NCI-H1048 (cell line): ENCODE measurements around the gene LRRC8E.

Experiments
- DNase-seq: peaks from one replicate; lab custom pipeline; 2025; lab: John Stamatoyannopoulos, UW

Gene LRRC8E

DNA sequence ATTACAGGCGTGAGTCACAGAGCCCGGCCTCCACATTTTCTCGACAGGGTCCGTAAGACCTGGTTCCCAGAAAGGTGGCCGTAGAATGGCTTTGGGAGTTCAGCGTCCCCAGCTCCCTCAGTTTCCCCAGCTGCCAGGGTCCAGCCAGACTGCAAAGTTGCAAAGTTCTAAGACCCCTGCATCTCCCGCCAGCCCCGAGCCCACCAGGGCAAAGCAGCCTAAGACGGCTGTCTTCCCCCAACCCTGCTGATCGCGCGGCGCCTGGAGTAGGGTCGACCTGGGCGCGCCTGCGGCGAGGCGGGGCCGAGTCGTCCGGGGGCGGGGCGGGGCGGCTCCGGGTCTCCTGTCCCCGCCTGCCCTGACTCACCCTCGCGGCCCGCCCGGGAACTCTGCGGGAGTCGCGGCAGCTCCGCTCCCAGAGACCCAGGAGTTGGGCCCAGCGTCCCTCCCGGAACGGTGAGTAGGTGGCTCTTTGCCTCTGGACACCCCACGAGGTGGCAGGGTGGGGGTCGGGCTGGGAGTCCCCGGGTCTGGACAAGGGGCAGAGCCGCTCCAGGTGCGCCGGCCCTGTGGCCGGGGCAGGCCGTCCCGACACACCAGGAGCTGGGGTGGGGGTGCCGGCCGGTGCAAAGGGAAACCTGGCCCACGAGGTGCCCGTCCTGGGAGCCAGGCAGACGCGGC lies at the start of gene LRRC8E:
Gene LRRC8E, plus strand, starts transcription at position 366 of the 681 bp plus-strand sequence. CDS start 7,094 bp downstream, outside the sequence.
- peak; percentile 42 for DNase-seq

DNA sequence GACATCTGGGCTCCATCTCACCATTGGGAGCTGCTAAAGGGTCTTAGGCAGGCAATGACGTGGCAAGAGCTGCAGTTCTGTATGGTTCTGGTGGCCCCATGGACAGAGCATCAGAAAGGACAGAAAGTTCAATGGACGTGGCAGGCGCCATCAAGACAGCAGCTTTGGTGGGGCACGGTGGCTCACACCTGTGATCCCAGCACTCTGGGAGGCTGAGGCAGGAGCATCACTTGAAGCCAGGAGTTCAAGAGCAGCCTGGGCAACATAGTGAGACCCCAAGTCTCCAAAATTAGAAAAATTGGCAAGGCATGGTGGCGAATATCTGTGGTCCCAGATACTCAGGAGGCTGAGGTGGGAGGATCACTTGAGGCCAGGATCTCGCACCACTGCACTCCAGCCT lies 48.8 kb upstream of the LRRC8E start:
- DNase-seq: no peak

DNA sequence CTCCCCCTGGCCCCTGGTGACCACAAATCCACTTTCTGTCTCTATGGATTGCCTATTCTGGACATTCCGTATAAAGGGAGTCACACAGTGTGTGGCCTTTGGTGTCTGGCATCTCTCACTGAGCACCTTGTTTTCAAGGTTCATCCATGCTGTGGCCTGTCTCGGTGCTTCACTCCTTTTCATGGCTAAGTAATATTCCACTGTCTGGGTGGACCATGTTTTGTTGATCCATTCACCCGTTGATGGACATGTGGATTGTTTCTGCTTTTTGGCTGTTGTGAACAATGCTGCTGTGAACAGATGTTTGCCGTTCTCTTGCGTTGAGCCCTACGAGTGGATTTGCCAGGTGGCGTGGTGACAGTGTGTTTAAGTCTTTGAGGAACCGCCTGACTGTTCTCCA lies 47.7 kb upstream of the LRRC8E start:
- no peak for DNase-seq

DNA sequence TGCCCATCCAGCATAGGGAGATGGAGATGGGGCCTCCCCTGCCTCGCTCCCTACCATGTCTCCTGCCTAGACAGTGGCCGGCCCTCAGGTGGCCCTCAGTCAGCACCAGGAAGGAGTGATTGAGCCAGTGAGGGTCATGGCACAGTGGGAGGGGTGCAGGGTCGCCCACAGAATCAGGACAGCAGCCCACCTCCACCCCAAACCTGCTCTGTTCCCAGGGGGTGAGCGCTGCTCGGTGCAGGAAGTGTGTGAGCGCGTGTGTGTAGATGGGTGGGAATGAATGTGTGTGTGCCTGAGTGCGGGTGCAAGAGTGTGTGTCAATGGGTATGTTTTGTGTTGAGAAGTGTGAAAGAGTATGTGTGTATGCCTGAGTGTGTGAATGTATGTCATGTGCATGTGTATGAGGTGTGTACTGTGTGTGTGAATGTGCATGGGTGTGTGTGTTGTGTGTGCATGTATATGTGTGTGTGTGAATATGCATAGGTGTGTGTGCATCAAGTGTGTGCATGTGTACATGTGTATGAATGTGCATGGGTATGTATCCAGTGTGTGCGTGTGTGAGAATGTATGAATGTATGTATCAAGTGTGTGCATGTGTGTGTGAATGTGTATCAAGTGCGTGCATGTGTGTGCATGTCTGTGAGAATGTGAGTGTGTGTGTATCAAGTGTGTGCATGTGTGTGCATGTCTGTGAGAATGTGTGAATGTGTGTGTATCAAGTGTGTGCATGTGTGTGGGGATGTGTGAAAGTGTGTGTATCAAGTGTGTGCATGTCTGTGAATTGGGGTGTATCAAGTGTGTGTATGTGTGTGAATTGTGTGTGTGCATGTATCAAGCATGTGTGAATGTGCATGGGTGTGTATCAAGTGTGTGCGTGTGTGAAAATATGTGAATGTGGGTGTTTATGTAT lies 46.3 kb upstream of the LRRC8E start:
- DNase-seq: no peak

DNA sequence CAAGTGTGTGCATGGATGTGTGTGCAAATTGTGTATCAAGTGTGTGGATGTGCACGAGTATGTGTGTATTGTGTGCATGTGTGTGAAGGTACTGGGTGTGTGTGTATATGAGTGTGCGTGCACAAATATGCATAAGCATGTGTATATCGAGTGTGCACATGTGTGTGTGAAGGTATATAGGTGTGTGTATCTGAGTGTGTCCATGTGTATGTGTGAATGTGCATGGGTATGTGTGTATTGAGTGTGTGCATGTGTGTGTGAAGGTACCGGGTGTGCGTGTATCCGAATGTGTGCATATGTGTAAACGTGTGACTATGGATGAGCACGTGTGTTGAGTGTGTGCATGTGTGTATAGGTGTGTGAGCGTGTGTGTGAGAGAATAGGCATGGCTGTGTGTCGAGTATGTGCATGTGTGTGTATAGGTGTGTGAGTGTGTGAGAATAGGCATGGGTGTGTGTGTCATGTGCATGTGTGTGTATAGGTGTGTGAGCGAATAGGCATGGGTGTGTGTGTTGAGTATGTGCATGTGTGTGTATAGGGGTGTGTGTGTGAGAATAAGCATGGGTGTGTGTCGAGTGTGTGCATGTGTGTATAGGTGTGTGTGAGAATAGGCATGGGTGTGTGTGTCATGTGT lies 45.5 kb upstream of the LRRC8E start:
- no peak for DNase-seq

DNA sequence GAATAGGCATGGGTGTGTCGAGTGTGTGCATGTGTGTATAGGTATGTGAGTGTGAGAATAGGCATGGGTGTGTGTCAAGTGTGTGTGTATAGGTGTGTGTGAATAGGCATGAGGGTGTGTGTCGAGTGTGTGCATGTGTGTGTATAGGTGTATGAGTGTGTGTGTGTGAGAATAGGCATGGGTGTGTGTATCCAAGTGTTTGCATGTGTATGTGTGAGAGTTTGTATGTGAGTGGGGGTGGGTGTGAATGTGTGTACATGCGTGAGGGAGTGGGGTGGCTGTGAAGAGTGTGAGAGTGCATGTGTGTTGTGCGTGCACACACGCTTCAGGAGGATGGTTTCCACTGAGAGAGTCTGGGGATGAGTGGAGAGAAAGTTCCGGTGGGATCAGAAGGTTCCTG lies 44.8 kb upstream of the LRRC8E start:
- no peak for DNase-seq

DNA sequence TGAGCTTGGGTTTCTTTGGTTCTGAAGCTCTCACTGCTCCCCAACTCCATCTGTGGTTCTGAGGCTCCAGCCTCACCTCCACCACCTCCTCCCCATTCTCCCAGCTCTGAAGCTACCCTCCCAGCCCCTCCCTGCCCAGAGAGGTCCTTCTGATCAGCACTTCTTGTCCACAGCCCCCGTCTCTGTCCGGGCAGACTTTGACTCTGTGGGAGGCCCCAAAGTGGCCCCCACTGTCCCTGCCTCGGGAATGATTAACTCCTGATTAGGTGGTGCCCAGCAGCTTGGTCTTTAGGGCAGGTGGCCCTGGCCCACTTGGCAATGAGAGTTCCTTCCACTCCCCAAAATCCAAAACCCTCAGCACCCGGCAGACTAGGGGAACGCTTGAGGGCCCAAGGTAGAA lies 43.9 kb upstream of the LRRC8E start:
- DNase-seq: no peak

DNA sequence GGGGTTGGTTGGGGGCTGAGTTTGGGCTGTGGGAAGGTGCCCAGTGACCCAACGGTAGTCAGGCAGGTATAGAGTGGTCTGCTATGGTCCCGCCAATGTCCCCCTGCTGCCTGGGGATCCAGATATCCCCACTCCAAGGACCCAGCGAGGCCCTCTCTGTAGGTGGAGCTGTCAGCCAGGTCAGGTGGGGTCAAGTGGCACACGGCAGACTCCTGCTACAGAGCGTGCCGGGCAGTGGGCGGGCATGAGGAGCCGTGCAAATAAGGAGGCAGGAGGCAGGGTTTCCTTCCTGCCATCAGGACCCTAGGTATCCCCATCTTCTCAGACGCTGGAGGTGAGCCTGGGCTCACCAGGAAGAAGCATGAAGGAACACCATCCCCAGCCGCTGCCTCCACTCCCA lies 43.4 kb upstream of the LRRC8E start:
- DNase-seq: no peak

DNA sequence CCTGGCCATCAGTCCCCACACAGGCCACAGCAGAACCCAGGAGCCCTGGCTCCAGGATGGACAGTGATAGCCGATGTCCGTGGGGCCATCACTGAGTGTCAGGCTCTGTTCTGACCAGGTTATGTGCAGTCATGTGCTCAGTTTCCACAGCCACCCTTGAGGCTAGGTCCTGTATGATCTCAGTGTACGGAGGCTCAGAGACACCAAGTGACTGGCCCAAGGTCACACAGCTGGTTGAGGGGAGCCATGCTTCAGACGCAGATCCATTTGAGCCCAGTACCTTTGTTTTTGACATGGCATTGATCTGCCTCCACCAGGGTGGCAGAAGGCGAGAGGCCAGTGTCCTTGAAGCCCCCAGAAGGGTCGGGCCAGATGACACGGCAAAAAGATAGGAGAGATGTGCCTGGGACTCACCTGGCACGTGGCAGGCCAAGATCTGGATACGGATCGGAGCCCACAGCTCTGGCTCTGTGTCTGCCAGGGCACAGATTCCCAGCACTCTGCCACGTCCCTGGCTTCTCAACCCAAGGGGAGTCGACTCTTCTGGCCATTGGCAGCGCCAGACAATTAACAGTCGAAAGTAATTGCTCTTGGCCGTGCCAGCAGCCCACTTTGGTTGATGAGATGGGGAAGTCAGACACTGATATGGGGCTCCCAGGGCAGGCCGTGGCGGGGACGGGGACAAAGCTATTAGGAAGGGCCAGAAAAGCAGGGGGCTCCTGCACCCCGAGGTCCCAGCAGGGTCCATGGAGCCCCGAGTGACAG lies 42.7 kb upstream of the LRRC8E start:
- DNase-seq: no peak

DNA sequence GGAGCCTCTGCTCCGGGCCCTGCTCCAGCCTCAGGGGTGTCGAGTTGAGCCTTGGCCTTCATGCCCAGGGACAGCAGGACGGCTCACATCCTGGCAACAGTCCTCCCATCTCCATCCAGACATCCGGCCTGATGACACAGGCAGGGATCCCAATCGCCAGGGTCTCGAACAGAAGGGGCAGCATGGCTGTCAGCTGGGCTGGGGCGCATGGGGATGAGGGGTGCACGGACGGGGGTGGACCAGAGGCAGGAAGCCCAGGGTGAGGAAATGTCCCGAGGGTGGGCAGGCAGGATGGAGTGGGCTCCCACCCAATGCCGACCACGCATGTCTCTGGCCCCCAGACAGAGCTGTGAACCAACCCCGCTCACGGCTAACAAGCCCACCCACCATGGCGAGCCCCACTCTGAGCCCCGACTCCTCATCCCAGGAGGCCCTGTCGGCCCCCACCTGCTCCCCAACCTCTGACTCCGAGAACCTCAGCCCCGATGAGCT lies 42.1 kb upstream of the LRRC8E start:
- DNase-seq: no peak

DNA sequence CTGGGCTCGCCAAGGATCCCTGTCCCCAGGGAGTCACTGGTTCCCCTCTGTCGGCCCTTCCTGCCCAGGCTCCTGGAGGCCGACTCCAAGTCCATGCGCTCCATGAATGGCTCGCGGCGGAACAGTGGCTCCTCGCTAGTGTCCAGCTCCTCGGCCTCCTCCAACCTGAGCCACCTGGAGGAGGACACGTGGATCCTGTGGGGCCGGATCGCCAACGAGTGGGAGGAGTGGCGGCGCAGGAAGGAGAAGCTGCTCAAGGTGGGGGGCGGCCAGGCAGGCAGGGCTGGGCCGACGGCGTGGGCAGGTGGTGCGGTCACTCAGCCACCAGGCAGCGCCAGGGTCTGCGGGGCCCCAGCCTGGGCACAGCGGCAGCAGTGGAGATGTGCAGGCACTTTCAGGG lies 40.6 kb upstream of the LRRC8E start:
- no peak for DNase-seq

DNA sequence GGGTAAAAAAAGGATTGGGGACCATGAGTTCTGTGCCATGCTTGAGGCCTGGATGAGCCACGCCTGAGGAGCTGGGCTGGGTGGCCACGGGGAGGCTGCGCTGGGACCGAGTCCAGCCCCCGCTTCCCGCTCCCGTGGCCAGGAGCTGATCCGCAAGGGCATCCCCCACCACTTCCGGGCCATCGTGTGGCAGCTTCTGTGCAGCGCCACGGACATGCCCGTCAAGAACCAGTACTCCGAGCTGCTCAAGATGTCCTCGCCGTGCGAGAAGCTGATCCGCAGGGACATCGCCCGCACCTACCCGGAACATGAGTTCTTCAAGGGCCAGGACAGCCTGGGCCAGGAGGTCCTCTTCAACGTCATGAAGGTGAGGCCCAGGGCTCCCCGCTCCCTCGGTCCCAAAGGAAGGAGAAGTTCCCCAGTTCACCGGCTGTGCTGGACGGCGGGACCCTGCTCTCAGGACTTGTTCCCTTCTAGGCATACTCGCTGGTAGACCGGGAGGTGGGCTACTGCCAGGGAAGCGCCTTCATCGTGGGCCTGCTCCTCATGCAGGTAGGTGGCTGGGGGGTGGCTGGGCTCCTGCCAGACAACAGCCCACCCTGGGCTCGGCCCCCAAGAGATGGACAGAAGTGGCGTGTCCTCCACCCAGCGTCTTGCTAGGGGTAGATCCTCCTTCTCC lies 39.4 kb upstream of the LRRC8E start:
- no peak for DNase-seq

DNA sequence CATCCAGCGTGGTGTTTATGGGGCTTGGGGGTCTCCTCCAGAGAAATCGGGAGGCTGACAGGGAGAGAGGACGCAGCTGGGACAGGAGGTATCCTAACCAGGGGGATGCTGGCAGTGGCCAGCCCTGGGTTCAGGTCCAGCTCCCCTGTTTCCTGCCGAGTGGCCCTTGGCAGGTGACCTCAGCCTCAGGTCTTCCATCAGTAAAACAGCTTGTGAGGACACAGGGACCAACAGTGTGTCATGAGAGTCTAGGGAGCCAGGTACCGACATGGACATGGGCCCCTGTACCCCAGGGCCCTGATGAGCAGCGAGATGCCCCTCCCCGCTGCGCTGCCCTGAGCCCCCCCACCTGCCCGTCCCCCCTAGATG lies 38.7 kb upstream of the LRRC8E start:
- no peak for DNase-seq

DNA sequence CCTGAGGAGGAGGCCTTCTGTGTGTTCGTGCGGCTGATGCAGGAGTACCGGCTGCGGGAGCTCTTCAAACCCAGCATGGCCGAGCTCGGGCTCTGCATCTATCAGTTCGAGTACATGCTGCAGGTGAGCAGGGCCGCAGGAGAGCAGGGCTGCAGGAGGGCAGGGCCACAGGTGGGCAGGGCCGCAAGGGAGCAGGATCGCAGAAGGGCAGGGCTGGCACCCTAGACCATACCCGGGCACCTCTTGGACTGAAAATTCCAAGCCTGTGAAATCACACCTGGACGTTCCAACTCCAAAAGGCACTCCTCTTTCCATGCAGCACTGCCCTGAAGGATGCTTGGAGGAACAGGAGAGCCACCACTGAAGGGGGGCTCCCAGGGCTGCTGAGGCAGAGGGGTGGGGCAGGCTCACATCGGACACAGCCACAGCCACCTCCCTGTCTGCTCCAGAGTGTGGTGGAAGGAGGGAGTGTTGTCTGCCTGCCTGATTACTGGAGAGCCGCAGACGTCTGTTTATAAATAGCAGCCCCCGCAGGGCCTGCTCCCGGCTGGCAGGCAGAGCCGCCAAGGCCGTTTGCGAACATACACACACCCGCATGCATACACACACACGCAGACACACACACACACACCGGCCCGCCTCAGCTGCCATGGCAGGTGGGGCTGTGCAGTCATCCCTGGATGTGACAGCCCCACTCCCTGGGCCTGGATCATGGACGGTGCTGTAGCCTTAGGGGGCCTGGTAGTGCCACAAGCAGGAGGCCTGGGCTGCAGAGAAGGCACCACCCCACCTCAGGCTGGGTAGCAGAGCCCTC lies 38.1 kb upstream of the LRRC8E start:
- no peak for DNase-seq

DNA sequence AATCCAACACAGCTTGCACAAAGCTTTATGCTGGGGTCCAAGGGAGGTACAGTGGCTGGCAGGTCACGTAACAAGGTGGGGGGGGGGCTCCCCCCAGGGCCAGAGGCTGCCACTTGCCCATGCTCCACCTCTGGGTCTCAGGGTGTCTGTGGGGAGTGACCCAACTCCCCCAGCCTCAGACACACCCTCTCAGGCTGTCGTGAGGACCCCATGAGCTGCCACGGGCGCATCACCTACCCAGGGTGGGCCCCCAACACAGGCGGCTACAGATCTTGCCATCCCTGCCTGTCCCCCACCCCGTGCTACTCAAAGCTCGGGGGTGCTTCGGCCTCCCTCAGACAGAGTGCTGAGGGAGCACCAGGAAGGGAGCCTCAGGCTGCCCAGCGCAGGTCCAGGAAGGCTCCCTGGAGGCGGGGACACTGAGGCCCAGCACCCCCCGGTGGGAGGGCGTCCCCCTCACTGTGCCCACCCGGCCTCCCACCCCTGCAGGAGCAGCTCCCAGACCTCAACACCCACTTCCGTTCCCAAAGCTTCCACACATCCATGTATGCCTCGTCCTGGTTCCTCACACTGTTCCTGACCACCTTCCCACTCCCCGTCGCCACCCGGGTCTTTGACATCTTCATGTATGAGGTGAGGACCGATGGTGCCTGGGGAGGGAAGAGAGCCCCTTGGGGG lies 37.2 kb upstream of the LRRC8E start:
- no peak for DNase-seq

DNA sequence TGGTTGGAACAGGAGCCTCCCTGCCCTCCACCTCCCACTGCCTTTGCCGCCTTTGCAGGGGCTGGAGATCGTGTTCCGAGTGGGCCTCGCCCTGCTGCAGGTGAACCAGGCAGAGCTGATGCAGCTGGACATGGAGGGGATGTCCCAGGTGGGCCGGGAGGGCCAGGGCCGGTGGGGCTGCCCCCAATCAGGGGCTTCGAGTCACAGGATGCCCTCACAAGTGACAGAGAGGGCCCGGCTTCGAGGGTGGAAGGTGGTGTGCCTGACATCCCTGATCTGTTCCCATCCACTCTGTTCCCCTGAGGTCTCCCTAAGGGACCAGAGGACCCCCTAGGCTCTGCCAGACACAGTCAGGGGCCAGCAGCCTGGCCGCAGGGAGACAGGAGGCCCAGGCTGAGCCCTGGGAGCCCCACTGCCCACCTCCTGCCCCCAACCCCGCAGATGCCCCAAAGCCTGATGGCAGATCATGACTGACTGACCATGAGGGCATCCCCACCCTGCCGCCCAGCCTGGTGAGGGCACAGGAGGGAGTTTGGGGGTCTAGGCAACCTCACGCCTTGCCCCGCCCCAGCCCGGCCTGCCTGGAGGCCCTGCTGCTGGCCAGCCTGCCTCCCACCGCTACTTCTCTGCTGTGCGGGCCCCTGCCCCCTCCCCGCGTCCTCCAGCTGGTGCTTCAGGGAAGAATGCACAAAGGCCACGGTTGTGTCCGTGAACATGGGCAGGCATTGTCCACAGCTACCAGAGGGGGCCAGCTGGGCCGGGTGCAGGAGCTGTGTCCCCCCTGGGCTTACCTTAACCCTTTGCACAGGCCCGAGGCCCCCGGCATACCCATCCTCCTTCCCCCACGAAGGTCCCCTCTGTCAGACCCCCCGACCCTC lies 36.4 kb upstream of the LRRC8E start:
- no peak for DNase-seq

DNA sequence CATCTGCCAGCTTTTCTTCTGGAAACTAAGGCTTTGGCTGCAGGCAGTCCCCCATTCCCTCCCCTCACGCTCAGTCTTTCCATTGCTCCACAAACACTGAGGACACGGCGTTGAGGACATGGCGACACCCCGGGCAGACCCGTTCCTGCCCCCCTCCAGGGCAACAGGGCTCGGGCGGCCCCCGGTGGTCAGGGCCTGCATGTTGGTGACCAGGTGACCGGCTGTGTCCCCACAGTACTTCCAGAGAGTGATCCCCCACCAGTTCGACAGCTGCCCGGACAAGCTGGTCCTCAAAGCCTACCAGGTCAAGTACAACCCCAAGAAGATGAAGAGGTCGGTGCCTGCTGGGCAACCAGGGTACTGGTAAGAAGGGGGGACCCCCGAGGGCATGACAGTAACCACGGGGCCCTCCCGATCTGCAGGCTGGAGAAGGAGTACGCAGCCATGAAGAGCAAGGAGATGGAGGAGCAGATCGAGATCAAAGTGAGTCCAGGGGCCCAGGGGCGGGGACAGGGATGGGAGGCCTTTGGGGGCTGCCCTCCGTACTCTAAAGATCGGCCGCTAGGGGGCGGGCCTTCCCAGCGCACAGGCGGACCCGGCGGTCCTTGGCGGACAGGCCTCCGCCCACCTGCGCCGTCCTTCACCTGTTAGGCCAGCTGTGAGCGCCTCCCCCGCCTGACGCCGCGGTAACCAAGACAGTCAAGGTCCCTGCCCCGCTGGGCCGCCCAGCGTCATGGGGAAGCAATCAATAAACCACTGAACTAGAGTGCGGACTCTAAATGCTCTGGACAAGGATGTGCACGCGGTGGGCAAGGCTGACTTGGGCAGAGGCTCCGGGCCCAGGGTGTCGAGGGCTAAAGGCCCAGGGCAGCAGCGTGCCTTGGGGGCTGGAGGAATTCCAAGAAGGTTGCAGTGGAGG lies 35.2 kb upstream of the LRRC8E start:
- peak; percentile 72 for DNase-seq

DNA sequence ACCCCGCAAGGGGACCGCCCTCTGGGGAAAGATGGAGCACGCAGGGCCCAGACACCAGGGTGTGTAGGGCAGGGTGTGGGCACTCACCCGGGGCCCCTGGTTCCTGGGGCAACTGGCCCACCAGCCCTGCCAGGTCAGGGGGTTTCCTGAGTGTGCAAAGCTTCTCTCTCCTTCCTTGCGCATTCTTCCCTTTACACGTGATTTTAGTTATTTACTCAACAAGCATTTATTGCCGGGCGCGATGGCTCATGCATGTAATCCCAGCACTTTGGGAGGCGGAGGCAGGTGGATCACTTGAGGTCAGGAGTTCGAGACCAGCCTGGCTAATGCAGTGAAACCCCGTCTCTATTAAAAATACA lies 34.6 kb upstream of the LRRC8E start:
- no peak for DNase-seq
